Fibroblast of villous mesenchyme (primary cell): Measurements from ENCODE around the gene HMGXB3. TPM values are rescaled to one million over a fixed set of nuclear protein-coding genes. Genes with fewer than 3 reads are reported as not detected.

Source experiments
- DNase-seq: peaks from one replicate; pipeline ENCODE4 v3.0.0-alpha.2; 2010; ENCODE audit warnings: low read depth
- H3K4me3 ChIP-seq: 2 replicates; pipeline ENCODE4 v1.5.1; 2011; ENCODE audit warnings: low read depth, mild to moderate bottlenecking, low read length
- total RNA-seq: library from RNA; depleted of rRNA; stranded (reverse); fragments of >200 nt; gene quantifications from 2 replicates; pipeline ENCODE4 v1.2.3, GENCODE V29; 2012
- TF ChIP-seq, protein P1 (sequence below): IDR thresholded peaks from 2 replicates; pipeline ENCODE4 v1.5.1; 2012; ENCODE audit warnings: low read depth, mild to moderate bottlenecking, low read length; ENCODE audit not compliant: insufficient read depth

HMGXB3 gene, protein sequence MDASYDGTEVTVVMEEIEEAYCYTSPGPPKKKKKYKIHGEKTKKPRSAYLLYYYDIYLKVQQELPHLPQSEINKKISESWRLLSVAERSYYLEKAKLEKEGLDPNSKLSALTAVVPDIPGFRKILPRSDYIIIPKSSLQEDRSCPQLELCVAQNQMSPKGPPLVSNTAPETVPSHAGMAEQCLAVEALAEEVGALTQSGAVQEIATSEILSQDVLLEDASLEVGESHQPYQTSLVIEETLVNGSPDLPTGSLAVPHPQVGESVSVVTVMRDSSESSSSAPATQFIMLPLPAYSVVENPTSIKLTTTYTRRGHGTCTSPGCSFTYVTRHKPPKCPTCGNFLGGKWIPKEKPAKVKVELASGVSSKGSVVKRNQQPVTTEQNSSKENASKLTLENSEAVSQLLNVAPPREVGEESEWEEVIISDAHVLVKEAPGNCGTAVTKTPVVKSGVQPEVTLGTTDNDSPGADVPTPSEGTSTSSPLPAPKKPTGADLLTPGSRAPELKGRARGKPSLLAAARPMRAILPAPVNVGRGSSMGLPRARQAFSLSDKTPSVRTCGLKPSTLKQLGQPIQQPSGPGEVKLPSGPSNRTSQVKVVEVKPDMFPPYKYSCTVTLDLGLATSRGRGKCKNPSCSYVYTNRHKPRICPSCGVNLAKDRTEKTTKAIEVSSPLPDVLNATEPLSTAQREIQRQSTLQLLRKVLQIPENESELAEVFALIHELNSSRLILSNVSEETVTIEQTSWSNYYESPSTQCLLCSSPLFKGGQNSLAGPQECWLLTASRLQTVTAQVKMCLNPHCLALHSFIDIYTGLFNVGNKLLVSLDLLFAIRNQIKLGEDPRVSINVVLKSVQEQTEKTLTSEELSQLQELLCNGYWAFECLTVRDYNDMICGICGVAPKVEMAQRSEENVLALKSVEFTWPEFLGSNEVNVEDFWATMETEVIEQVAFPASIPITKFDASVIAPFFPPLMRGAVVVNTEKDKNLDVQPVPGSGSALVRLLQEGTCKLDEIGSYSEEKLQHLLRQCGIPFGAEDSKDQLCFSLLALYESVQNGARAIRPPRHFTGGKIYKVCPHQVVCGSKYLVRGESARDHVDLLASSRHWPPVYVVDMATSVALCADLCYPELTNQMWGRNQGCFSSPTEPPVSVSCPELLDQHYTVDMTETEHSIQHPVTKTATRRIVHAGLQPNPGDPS (N-terminal part only)
- total RNA-seq: 45.3 and 49.6 TPM in 2 replicates

DNA sequence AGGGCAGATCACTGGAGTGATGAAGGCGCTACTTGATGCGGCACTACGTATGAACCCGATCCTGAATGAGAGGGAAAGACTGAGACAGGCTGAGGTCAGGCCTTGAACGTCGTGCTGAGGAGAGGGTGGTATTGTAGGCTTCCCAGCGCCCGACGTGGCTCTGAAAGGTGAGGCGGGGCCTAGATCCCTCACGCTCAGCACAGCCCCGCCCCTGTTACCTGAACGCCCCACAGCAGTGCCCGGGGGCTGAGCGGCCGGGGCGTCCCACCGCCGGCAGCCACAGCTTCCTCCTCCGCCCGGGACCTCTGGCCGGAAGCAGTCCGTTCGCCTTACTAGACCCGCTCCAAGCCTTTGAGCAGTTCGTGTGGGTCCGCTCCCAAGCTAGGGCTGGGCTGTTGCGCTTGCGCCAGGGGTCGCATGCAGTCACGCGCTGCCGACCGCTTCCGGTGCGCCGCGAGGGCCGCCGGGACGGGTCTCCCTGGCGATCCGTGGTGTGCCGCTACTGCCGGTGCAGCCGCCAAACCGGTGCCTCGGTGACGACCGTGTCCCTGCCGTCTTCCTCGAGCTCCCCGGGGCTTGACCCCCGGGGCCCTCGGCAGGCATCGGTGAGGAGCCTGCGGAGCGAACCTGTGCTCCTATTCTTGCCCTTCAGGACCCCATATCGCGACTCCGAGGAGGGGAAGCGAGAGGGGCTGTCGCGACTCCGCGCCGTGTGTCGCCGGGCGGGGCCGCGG is at the start of gene HMGXB3, which contains the start of gene TIGD6:
Gene HMGXB3 (plus strand): TSS at position 484 of the 734 bp plus-strand sequence. CDS start 4,114 bp downstream, outside the sequence.
Gene TIGD6 (minus strand): TSS at position 399 of the 734 bp plus-strand sequence. CDS start 4,306 bp downstream, outside the sequence.
- DNase-seq: peak; percentile 95
- peak within 1 kb of the TSS; percentile 95 for H3K4me3 ChIP-seq
- TF ChIP-seq, protein P1, sequence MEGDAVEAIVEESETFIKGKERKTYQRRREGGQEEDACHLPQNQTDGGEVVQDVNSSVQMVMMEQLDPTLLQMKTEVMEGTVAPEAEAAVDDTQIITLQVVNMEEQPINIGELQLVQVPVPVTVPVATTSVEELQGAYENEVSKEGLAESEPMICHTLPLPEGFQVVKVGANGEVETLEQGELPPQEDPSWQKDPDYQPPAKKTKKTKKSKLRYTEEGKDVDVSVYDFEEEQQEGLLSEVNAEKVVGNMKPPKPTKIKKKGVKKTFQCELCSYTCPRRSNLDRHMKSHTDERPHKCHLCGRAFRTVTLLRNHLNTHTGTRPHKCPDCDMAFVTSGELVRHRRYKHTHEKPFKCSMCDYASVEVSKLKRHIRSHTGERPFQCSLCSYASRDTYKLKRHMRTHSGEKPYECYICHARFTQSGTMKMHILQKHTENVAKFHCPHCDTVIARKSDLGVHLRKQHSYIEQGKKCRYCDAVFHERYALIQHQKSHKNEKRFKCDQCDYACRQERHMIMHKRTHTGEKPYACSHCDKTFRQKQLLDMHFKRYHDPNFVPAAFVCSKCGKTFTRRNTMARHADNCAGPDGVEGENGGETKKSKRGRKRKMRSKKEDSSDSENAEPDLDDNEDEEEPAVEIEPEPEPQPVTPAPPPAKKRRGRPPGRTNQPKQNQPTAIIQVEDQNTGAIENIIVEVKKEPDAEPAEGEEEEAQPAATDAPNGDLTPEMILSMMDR: no peak

DNA sequence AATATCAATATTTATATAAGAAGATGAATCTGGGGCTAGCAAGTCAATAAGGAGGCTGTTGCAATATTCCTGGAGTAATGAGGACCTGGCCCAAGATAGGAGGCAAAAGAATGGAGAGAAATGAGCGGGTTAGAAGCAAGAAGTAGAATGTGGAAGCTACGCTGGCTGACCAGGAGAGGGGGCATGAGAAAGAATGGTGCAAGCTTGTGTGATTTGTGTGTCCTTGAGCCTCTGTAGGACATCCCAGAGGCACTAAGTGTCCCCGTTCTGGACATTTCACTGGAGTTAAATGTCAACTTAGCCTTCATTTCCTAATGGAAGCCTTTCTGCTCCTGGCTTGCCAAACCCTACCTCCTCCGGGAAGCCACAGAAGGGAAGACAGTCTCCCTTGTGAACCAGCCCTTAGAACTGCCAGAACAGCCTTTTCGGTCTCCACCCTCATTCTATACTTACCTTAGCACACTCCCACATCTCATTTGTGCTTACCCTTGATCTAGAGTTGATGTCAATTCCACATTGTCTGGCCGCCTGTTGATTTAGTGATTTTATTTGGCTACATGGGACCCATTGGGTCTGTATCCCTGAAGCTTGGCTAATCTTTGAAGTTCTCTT is 49.3 kb upstream of the HMGXB3 start:
- DNase-seq: no peak
- no peak overlapping the region for H3K4me3 ChIP-seq
- TF ChIP-seq, protein P1: peak; percentile 19

DNA sequence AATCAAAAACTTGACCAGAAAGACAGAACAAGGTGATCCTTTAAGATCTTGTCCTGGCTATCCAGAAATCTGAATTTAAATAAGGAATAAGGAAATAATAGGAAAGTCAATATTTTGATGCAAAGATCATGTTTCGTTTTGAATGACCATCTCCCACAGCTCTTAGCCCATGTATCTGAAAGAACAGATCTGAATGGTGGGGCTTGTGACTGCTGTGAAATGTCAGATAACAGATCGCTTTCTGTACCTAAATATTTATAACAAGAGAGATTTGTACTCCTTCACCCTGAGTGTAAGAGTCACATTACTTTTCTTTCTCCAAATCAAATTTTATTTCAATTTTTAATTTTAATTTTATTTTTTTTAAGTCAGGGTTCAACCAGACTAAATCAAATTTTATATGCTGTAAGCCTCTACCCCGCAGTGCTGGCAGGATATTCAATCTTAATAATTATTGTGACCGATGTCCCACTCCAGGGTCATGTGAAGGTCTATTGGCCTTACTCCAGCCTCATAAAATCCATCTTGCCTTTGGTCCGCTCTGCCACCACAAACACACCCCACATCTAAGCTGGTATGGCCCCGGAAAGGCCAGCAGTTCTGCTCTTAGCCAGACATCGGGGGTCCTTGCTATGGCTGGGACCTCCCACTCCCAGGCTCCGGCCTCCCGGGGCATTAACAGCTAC is 47.0 kb upstream of the HMGXB3 start:
- DNase-seq: no peak
- TF ChIP-seq, protein P1: no peak

DNA sequence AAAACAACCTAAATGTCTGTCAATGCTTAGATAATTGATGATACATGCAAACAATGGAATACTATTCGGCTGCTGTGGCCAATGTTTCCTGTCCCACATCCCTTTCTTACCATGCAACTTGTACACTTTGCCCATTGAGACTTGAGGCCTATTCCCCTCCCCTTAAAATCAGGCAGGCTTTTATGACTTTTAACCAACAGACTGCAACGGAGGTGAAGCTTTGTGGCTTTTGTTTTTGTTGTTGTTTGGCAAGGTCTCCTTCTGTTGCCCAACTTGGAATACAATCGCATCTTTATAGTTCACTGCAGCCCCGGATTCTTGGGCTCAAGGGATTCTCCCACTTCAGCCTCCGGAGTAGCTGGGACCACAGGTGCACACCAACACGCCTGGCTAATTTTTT is 45.7 kb upstream of the HMGXB3 start:
- DNase-seq: no peak
- H3K4me3 ChIP-seq: no peak overlapping the region
- TF ChIP-seq, protein P1: no peak

More for the DNA sequence above, 47.0 kb upstream of the HMGXB3 start:
- H3K4me3 ChIP-seq: no peak overlapping the region

DNA sequence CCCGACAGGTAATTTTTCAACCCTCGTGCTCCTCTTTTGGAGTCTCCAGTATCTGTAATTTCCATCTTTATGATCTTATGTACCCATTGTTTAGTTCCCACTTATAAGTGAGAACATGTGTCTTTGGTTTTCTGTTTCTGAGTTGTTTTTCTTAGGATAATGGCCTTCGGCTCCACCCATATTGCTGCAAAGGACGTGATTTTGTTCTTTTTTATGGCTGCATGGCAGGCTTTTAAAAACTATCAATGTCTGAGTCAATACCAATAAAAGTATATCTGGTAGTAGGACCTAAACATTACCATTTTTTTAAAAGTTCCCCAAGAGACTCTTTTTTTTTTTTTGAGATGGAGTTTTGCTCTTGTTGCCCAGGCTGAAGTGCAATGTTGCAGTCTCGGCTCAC is 43.9 kb upstream of the HMGXB3 start:
- H3K4me3 ChIP-seq: no peak overlapping the region
- DNase-seq: peak; percentile 76
- TF ChIP-seq, protein P1: no peak
